Testis (tissue), 2 donors: Measurements from ENCODE around the gene GJB5.

ENCODE experiments used
- CTCF ChIP-seq, 3 experiments: fragments of 450-650 bp in 2 of 3; fragments of 200-600 bp in 1 of 3; sonication (generic) in 1 of 3; IDR thresholded peaks; one replicate each; pipeline ENCODE4 v1.5.1; 2016 to 2019; ENCODE audit warnings: antibody characterized with exemption in 3 of 3, mild to moderate bottlenecking in 2 of 3, moderate library complexity in 1 of 3
- POLR2A ChIP-seq: fragments of 450-650 bp; IDR thresholded peaks from one replicate; pipeline ENCODE4 v1.6.1; 2017; ENCODE audit warnings: antibody characterized with exemption, mild to moderate bottlenecking, moderate library complexity

- TF ChIP-seq CTCF (IDR thresholded peaks at IDR 0.05) (peak; percentile 44 to 92 (median 80)), POLR2A (no peak)
These were observed 12.1 kb upstream of the GJB5 start for GRCh38 chr1:34742667-34743270.
